Hematopoietic multipotent progenitor cell treated with erythropoietin and hydrocortisone succinate and interleukin-3 and kit ligand, for 4 days (in vitro differentiated cells): ENCODE results near the gene RNF149.
A peak's percentile ranks its signal among the peaks of the same experiment; 100 is the strongest.

Source experiments
- DNase-seq: peaks from one replicate; pipeline ENCODE4 v3.0.0-alpha.2; 2015

RNF149 gene

DNA sequence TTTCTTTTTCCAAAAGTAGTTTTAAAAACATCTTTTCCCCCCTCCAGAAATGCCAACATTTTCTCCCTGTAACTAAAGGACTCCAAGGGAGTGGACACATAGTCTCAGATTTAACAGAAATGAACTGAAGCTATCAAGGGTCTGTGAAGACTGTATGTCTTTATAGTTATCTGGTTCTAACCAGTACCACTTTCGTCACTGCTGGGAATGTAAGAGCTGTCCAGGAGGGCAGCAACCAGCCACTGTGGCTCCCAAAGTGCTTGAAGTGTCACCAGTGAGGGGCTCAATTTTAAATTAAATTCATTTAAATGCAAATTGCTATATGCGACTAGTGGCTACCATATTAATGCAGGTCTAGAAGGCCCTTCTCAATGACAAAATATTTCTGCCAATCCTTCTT is 15.0 kb downstream of the RNF149 start:
- DNase-seq: no peak

DNA sequence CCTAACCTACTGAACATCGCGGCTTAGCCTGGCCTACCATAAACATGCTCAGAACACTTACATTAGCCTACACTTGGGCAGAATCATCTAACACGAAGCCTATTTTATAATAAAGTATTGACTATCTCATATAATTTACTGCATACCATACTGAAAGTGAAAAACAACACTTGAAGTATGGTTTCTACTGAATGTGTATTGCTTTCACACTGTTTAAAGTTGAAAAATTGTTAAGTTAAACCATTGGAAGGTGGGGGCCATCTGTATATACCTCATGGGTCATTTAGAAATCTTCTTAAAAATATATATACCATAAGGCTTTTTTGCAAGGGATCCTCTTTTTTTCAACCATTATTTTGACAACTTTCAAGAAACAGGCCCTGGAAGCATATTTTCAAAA is 16.5 kb downstream of the RNF149 start:
- DNase-seq: no peak

- DNase-seq: no peak
Measured at GRCh38 chr2:101290711-101291110, 17.8 kb downstream of the RNF149 start.

GRCh38 chr2:101287303-101287702 is 21.2 kb downstream of the RNF149 start:
- DNase-seq: no peak

- no peak for DNase-seq
Measured at GRCh38 chr2:101286684-101287083, 21.8 kb downstream of the RNF149 start.

- DNase-seq: no peak
Measured at GRCh38 chr2:101282980-101283379, 25.5 kb downstream of the RNF149 start.

GRCh38 chr2:101281482-101281881 is 27.0 kb downstream of the RNF149 start:
- no peak for DNase-seq

- no peak for DNase-seq
Measured at GRCh38 chr2:101278925-101279324, 29.6 kb downstream of the RNF149 start.

- peak; percentile 17 for DNase-seq
Measured at GRCh38 chr2:101277111-101277510, 31.4 kb downstream of the RNF149 start.

DNA sequence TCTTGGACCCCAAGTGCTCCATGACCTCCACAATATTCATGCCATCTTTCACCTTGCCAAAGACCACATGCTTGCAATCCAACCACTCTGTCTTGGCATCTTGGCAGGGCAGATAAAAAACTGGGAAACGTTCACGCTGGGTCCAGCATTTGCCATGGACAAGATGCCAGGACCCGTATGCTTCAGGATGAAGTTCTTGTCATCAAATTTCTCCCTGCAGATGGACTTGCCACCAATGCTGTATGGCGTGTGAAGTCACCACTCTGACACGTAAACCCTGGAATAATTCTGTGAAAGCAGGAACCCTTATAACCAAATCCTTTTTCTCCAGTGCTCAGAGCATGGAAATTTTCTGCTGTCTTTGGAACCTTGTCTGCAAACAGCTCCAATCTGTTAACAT is 34.4 kb downstream of the RNF149 start:
- no peak for DNase-seq

DNA sequence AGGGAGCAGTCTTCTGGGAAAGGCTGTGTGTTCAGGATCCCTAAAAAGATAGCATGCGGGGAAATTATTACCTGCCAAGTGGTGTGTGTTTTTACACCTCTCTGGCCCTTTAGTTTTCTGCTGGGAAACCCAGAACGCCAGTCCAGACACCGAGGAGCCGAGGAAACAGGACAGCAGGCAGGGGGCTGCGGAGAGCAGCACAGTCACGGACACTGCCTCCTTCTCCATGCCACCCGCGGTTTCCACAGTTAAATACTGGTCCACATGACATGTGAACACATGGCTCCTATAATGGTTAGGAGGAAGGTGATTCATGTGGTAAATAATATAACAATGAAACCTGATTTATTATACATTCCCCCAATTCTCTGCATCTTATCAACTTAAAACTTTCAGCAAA is 35.4 kb downstream of the RNF149 start:
- no peak for DNase-seq

DNA sequence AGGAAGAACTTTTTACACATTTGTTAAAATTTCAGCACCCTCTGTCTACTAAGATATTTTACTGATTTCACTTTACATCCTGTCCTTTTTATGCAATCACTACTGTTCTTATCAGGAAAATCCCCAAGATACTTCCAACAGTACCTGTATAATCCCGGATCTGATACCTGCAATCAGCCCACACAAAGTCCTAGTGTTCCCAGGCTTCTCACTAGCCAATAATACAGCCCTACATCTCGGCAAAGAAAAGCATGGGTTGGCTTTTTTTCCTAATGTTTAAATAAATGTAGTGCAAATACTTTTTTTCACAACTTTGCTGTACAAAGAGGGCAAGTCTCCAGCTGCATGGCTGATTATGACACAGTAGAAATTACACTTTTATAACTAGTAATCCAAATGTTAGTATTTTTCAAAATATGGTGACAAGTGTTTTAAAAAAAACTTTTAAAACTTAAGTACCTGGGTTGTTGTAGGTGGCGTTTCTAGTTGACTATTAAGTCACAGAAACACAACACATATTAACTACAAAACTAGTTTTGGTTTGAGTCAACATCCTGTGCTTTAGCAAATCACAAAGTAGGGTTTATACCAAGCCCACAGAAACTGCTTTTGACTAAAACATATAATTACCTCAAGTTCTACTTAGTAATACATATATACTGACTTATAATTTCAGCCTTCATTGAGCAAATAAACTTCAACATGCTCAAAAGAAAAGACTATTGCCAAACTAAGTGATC is 36.3 kb downstream of the RNF149 start:
- no peak for DNase-seq

GRCh38 chr2:101270700-101271259 is 37.7 kb downstream of the RNF149 start:
- DNase-seq: no peak

DNA sequence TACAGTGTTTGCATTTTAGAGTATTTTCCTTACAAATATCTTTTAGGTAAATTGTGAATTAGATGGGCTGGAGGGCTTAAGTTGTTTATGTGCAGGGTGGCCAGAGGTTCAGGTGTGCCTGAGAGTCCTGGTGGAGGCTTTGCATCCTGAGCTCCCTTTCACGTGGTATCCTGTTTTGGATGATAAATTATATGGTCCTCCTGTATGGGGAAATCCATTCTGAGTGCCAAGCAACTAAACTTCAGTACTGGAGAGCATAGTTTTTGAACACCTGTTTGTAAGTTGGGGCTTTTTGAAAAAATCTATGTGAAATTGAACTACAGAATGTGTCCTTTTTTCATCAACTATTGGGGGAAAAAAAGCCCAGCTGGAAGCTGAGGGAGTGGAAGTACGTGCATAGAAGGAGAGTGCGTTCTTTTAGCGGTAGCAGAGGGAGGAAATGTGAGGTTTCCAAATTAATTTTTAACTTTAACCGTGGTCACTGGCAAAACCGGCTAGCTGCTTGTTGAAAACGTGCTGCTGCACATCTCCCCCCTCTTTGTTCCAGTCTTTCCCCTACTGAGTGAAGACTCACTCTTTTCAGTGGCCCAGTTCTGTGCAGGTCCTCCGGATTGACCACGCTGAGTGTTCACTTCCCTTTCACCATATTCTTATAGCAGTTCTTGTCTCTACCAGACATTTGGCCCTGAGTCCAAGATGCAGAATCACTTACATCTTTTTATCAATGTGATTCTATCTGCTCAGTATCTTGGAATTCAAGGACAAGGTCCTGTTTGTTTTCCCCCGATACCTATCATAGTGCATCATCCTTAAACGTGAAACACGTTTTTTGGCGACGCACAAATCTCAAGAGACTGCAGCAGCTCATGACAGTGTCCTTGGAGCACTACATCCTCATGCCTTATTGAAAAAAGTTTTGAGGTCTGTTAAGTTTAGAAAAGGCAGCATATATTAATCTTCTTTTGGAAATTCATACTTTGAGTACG is 40.5 kb downstream of the RNF149 start:
- peak; percentile 15 for DNase-seq

- no peak for DNase-seq
Measured at GRCh38 chr2:101265893-101266499, 42.5 kb downstream of the RNF149 start.

DNA sequence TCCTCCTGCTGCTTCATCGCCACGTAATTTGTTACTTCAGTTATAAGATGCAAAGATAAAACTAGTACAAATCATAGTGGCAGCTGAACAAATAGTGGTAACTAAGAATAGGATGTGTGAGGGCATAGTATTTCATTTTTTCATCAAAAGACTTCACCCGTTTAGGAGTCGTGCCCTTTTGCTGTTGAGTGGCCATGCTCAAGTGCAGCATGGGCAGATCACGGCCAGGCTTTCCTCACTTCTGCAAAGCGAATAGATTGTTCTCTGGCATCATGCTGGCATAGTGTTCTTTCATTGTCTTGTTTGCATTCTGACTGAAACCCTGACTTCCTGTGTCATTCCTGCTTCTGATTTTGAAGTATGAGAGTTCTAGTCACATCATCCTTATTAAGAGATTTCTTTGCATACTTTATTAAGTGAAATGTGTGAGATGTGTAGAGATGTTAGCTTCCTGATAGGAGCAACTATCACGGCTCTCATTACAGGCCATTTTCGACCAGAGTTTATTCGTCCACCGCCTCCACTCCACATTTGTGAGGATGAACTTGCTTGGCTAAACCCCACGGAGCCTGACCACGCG is 44.1 kb downstream of the RNF149 start:
- DNase-seq: no peak

DNA sequence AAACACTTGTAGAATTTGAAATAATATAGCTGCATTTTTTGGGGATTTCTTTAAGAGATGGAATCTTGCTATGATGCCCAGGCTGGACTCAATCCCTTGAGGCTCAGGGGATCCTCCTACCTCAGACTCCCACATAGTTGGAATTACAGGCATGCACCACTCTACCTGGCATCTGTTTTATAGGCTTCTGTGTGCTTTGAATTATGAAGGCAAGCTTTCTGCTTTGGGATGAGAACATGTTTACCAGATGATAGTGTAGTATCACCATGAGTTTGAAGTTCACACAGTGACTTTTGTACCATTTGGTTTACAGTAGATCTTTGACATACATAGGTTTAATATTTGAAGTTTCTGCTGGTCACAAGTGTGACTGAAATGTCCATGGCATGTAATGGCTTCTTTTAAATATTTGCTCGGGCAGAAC is 45.1 kb downstream of the RNF149 start:
- DNase-seq: no peak

DNA sequence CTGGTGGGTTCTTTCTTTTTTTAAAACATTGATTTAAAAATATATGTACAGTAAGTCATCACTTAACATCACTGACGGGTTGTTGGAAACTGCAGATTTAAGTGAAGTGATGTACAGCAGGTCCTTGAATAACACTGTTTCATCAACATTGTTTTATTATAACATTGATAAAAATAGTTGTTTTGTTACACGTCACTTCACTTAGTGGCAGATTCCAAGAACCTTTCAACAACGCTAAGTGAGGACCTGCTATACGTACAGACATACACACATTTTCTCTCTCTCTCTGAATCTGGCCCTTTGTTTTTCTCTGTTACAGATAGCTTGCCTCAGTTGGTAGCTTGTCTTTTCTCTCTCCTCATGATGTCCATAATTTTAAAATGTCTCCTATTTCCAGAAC is 46.4 kb downstream of the RNF149 start:
- DNase-seq: no peak

GRCh38 chr2:101258804-101259203 is 49.7 kb downstream of the RNF149 start:
- no peak for DNase-seq

DNA sequence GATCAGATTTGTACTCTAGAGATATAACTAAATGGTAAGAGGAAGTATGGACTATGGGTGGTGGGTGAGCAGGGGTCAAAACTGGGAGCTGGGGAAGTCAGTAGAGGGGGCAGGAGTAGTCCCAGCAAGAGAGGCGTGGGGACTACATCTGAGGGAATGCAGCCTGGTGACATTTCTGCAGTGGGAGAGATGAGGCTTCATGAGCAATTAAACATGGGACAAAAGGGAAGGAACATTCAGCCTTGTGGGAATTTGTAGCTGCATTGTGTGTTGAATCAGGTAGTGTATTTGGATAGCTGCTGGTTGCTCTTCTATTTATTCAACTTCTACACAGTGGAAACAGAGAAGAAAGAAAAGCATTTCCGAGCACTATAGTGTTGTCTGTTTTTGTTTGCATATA is 52.2 kb downstream of the RNF149 start:
- no peak for DNase-seq

GRCh38 chr2:101255501-101255900 is 53.0 kb downstream of the RNF149 start:
- DNase-seq: no peak

DNA sequence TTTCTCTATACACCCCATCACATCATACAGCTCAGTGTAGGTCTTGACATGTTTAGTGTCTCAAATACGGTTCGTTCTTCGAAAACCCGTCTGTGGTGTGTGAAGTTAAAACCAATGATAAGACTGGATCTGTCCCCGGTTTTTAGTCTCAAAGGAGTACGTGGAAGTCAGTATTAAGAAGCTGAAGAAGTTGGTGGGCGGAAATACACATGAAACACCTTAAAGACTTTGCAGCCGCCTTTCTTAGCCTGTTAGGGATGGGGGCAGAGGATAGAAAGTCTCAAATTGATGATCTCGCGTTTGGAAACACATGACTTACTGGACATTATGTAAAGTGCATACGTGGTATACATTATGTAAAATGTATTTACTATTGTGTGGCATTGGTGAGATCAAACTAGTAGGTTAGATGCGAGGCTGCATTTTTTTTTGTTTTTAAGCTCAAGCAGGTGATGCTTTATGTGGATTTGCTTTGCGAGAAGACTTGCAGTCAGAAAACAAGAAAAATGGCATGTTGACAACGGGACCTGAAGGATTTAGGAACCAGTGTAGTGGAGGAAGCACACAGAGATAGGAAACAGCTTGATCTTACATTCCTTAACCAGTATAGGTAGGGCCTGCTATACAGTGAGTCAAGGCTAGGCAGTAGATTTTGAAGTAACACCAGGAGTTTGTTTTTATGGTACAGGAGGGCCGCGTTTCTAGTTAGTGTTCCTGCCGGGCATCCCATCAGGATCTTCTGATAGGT is 54.6 kb downstream of the RNF149 start:
- DNase-seq: peak; percentile 41
